GM12878 (cell line): ENCODE data around the gene CCDC110. TPM values are rescaled to one million over a fixed set of nuclear protein-coding genes. Genes with fewer than 3 reads are reported as not detected.

Source experiments
- ATAC-seq: fragments of 200-7000 bp; cut with Tn5 transposase; 3 replicates; pipeline ENCODE4 v1.9.1; 2020; ENCODE audit warnings: mild to moderate bottlenecking, moderate library complexity
- BruUV-seq: library from RNA; stranded (reverse); fragments of 400-500 nt; replicated peaks from 2 replicates; lab custom pipeline; 2021; lab: Mats Ljungman, UMichigan
- CTCF ChIA-PET: fragments of 300-600 bp; sonication (Branson Sonifier 250); formaldehyde crosslinking; extraction: SDS; loops from one replicate; lab custom pipeline; 2021; ENCODE audit warnings: inconsistent platforms; lab: Yijun Ruan, JAX
- POLR2A ChIA-PET: fragments of 350-600 bp; formaldehyde crosslinking; extraction: SDS; loops from one replicate; lab custom pipeline; 2021; ENCODE audit warnings: inconsistent platforms; lab: Charles Lee
- RAD21 ChIA-PET: fragments of 300-600 bp; sonication (Branson Sonifier 250); formaldehyde crosslinking; loops from one replicate; lab custom pipeline; 2023; ENCODE audit warnings: antibody characterized with exemption; ENCODE audit not compliant: unreplicated experiment; lab: Charles Lee
- SMC1A ChIA-PET: fragments of 300-600 bp; sonication (Branson Sonifier 250); formaldehyde crosslinking; loops from one replicate; lab custom pipeline; 2023; ENCODE audit not compliant: unreplicated experiment, uncharacterized antibody; lab: Charles Lee
- DNase-seq: peaks from one replicate; pipeline ENCODE4 v3.0.0-alpha.2; 2011; ENCODE audit warnings: low read depth, low spot score
- FAIRE-seq: peaks from 3 replicates; lab custom pipeline; 2011; peaks lifted over from hg19 to GRCh38; lab: Jason Lieb, UNC
- H2AFZ ChIP-seq: 2 replicates; pipeline ENCODE4 v1.6.0; 2011; ENCODE audit warnings: low read depth, low read length, control low read depth; ENCODE audit not compliant: control insufficient read depth
- H3K27ac ChIP-seq: 2 replicates; pipeline ENCODE4 v1.5.1; 2011; ENCODE audit warnings: control low read depth; ENCODE audit not compliant: control insufficient read depth, insufficient read depth
- H3K27me3 ChIP-seq, 2 experiments: replicated peaks in 1 of 2; 2 replicates each; pipeline versions ENCODE4 v1.6.0 to v1.6.1; 2011; ENCODE audit warnings: low read length in 1 of 2; ENCODE audit not compliant: control insufficient read depth in 2 of 2, insufficient read depth in 2 of 2
- H3K36me3 ChIP-seq, 2 experiments: 2 replicates each; pipeline ENCODE4 v1.5.1; 2011; ENCODE audit warnings: low read length in 1 of 2; ENCODE audit not compliant: control insufficient read depth in 2 of 2, insufficient read depth in 2 of 2
- H3K4me1 ChIP-seq: 2 replicates; pipeline ENCODE4 v1.6.1; 2011; ENCODE audit warnings: mild to moderate bottlenecking, low read length, moderate library complexity, mixed read lengths; ENCODE audit not compliant: control insufficient read depth, insufficient read depth
- H3K4me2 ChIP-seq: 2 replicates; pipeline ENCODE4 v1.6.0; 2011; ENCODE audit warnings: control low read depth; ENCODE audit not compliant: control insufficient read depth, insufficient read depth
- H3K4me3 ChIP-seq: fragments of 200-600 bp; sonication (generic); 2 replicates; pipeline ENCODE4 v1.5.1; 2016
- H3K79me2 ChIP-seq: 2 replicates; pipeline ENCODE4 v1.6.0; 2011; ENCODE audit warnings: low read length; ENCODE audit not compliant: control insufficient read depth, insufficient read depth
- H3K9ac ChIP-seq: 2 replicates; pipeline ENCODE4 v1.8.0; 2011; ENCODE audit warnings: low read length, control low read depth, mixed read lengths; ENCODE audit not compliant: control insufficient read depth, insufficient read depth
- H3K9me3 ChIP-seq: replicated peaks from 3 replicates; pipeline ENCODE4 v1.5.1; 2011; ENCODE audit warnings: mild to moderate bottlenecking, low read length; ENCODE audit not compliant: control insufficient read depth, insufficient read depth
- H4K20me1 ChIP-seq: 2 replicates; pipeline ENCODE4 v1.6.0; 2011; ENCODE audit not compliant: control insufficient read depth, insufficient read depth
- ASH2L ChIP-seq: fragments of 300-600, 200-600 bp; sonication (generic); IDR thresholded peaks from 2 replicates; pipeline ENCODE4 v1.6.1; 2017; ENCODE audit warnings: low read depth, mild to moderate bottlenecking, borderline replicate concordance
- ATF7 ChIP-seq: fragments of 450-650 bp; IDR thresholded peaks from 2 replicates; pipeline ENCODE4 v1.6.1; 2016; ENCODE audit warnings: low read depth, mild to moderate bottlenecking
- BMI1 ChIP-seq: fragments of 450-650 bp; IDR thresholded peaks from 2 replicates; pipeline ENCODE4 v1.6.1; 2016; ENCODE audit warnings: mild to moderate bottlenecking, moderate library complexity, borderline replicate concordance
- CREB1 ChIP-seq: IDR thresholded peaks from 2 replicates; pipeline ENCODE4 v1.6.1; 2012; ENCODE audit warnings: low read depth, mild to moderate bottlenecking, inconsistent platforms
- RB1 ChIP-seq: fragments of 450-650 bp; formaldehyde crosslinking; IDR thresholded peaks from 2 replicates; pipeline ENCODE4 v1.6.1; 2017; ENCODE audit warnings: mild to moderate bottlenecking, borderline replicate concordance
- SMAD5 ChIP-seq: IDR thresholded peaks from 2 replicates; pipeline ENCODE4 v1.6.1; 2016; ENCODE audit warnings: antibody characterized with exemption, low read depth
- SREBF2 ChIP-seq: IDR thresholded peaks from 2 replicates; pipeline ENCODE4 v1.6.1; 2012; ENCODE audit warnings: mild to moderate bottlenecking, low read length
- ZNF622 ChIP-seq: fragments of 450-650 bp; IDR thresholded peaks from 2 replicates; pipeline ENCODE4 v1.6.1; 2017; ENCODE audit warnings: mild to moderate bottlenecking, inconsistent platforms
- WGBS: methylation state at CpG from one replicate; pipeline ENCODE4 v1.1.6; 2016; ENCODE audit warnings: low lambda C conversion rate; ENCODE audit not compliant: insufficient replicate concordance, insufficient coverage; ENCODE audit errors: missing lambda C conversion rate; 5-methylcytosine and 5-hydroxymethylcytosine counted together
- in situ Hi-C: fragments of 300-500 bp; cut with MboI; formaldehyde crosslinking; loops from 9 replicates; pipeline ENCODE4 v1.14.3; 2018; ENCODE audit warnings: mixed read lengths
- intact Hi-C: fragments of 100-400 bp; cut with micrococcal nuclease; formaldehyde crosslinking; loops from one replicate; pipeline ENCODE4 v1.14.2; 2022; ENCODE audit not compliant: unreplicated experiment
- polyA plus RNA-seq, 11 experiments: library from polyadenylated mRNA; depleted of rRNA in 4 of 11; unstranded in 6 of 11; stranded (reverse) in 5 of 11; fragments of >200 nt; fragmentation: Nextera tagmentation in 4 of 11; fragmentation: Illumina TruSeq in 1 of 11; extraction: Ambion mirVana in 4 of 11; extraction: Trizol in 1 of 11; gene quantifications; 1 replicate in 1 of 11; 2 replicates in 10 of 11; pipeline versions ENCODE4 v1.2.1 to v1.2.3, GENCODE V29; 2011 to 2016; ENCODE audit warnings: inconsistent platforms in 2 of 11, missing spikeins in 2 of 11, low read depth in 1 of 11
- total RNA-seq, 4 experiments: library from RNA; depleted of rRNA in 3 of 4; stranded (reverse); fragments of >200 nt in 3 of 4; fragmentation: Illumina TruSeq in 1 of 4; extraction: Trizol in 1 of 4; gene quantifications; 2 replicates each; pipeline versions ENCODE4 v1.2.1 to v1.2.3, GENCODE V29; 2013 to 2021
- TF ChIP-seq, protein P1 (sequence below): fragments of 450-650 bp; formaldehyde crosslinking; IDR thresholded peaks from 2 replicates; pipeline ENCODE4 v1.4.0; 2022; ENCODE audit warnings: mild to moderate bottlenecking, moderate library complexity
- TF ChIP-seq, protein P2 (sequence below): fragments of 450-650 bp; IDR thresholded peaks from 2 replicates; pipeline ENCODE4 v1.6.1; 2017; ENCODE audit warnings: borderline replicate concordance
- TF ChIP-seq, protein P3 (sequence below): IDR thresholded peaks from 2 replicates; pipeline ENCODE4 v1.6.1; 2011; ENCODE audit warnings: borderline replicate concordance, low read depth, mild to moderate bottlenecking, moderate library complexity, mixed read lengths, low read length; ENCODE audit not compliant: insufficient read depth; ENCODE audit errors: extremely low read length
- TF ChIP-seq, protein P4 (sequence below): fragments of 450-650 bp; IDR thresholded peaks from 2 replicates; pipeline ENCODE4 v1.6.1; 2017; ENCODE audit warnings: mild to moderate bottlenecking, low read depth, inconsistent platforms; ENCODE audit not compliant: poor library complexity, severe bottlenecking

Gene CCDC110
- total and polyA plus RNA-seq, 10 of the 15 experiments (the other 5 are each of a cell fraction or from before 2014, with no cell fraction given): 0.85 to 3.1 (median 2.1) TPM; not detected in 1

DNA sequence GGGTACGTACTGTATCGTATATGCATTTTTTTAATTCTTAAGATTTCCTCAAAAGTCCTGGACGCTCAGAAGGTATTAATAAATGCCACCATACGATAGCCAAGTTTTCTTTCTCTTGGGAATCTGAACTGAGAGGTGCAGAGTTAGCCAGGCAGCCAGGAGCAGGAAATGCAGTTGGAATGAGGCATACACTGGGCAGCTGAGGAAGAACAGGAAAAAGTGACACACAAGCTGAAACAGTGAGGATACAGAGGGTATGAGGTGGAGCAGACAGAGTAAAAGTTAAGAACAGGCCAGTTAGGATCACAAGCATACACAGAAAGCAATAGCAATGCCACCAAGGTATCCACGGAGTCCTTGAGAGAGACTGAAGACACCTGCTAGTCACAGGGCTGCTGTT, 59.1 kb downstream of the CCDC110 start:
- Histone ChIP-seq H3K79me2 (no peaks in the 10 kb centered on the region), H3K4me2 (no peak overlapping the region), H3K9me3 (peaks cover 2% of the 10 kb centered on the region; the same call in 2 of the 3 replicates), H3K4me3 (no peak overlapping the region), H2AFZ (no peak overlapping the region), H3K9ac (no peak overlapping the region), H3K36me3 (peaks cover 0 to 30% of the 10 kb centered on the region in 2 experiments; a peak in 3 of 4 replicates), H4K20me1 (no peaks in the 10 kb centered on the region), H3K4me1 (no peaks in the 10 kb centered on the region), H3K27ac (no peak overlapping the region), H3K27me3 (no peaks in the 10 kb centered on the region)
- DNase-seq (no peak), ATAC-seq (no peak), FAIRE-seq (no peak)
- WGBS: 97% methylated on average over 5 of the region's 5 CpGs
- ChIA-PET POLR2A (interaction anchor here (1.1 kb wide), 1 partner anchor 9 kb away, joined by 4 read pairs; no protein-coding TSS in a partner anchor), SMC1A (interaction anchor here (0.6 to 1.4 kb wide), 4 partner anchors 13 to 185 kb away, joined by 3 to 5 read pairs (median 3); no protein-coding TSS in a partner anchor), RAD21 (no interaction called here), CTCF (interaction anchor here (0.6 to 1.5 kb wide), 2 partner anchors 9 to 16 kb away, joined by 4 read pairs; no protein-coding TSS in a partner anchor)
- in situ Hi-C loops (no loop called here), intact Hi-C loops (no loop called here)
- BruUV-seq: no TSS peak
- TF ChIP-seq RB1 (no peak), ATF7 (no peak), ASH2L (no peak), CREB1 (no peak), BMI1 (no peak), ZNF622 (no peak), SREBF2 (no peak), SMAD5 (no peak)
- TF ChIP-seq, protein P1, sequence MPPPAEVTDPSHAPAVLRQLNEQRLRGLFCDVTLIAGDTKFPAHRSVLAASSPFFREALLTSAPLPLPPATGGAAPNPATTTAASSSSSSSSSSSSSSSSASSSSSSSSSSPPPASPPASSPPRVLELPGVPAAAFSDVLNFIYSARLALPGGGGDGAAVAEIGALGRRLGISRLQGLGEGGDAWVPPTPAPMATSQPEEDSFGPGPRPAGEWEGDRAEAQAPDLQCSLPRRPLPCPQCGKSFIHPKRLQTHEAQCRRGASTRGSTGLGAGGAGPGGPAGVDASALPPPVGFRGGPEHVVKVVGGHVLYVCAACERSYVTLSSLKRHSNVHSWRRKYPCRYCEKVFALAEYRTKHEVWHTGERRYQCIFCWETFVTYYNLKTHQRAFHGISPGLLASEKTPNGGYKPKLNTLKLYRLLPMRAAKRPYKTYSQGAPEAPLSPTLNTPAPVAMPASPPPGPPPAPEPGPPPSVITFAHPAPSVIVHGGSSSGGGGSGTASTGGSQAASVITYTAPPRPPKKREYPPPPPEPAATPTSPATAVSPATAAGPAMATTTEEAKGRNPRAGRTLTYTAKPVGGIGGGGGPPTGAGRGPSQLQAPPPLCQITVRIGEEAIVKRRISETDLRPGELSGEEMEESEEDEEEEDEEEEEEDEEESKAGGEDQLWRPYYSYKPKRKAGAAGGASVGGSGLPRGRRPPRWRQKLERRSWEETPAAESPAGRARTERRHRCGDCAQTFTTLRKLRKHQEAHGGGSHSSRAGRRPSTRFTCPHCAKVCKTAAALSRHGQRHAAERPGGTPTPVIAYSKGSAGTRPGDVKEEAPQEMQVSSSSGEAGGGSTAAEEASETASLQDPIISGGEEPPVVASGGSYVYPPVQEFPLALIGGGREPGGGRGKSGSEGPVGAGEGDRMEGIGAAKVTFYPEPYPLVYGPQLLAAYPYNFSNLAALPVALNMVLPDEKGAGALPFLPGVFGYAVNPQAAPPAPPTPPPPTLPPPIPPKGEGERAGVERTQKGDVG (CRISPR knock-in tag): no peak
- TF ChIP-seq, protein P2, sequence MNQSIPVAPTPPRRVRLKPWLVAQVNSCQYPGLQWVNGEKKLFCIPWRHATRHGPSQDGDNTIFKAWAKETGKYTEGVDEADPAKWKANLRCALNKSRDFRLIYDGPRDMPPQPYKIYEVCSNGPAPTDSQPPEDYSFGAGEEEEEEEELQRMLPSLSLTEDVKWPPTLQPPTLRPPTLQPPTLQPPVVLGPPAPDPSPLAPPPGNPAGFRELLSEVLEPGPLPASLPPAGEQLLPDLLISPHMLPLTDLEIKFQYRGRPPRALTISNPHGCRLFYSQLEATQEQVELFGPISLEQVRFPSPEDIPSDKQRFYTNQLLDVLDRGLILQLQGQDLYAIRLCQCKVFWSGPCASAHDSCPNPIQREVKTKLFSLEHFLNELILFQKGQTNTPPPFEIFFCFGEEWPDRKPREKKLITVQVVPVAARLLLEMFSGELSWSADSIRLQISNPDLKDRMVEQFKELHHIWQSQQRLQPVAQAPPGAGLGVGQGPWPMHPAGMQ: no peak
- TF ChIP-seq, protein P3, sequence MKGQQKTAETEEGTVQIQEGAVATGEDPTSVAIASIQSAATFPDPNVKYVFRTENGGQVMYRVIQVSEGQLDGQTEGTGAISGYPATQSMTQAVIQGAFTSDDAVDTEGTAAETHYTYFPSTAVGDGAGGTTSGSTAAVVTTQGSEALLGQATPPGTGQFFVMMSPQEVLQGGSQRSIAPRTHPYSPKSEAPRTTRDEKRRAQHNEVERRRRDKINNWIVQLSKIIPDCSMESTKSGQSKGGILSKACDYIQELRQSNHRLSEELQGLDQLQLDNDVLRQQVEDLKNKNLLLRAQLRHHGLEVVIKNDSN: no peak
- TF ChIP-seq, protein P4, sequence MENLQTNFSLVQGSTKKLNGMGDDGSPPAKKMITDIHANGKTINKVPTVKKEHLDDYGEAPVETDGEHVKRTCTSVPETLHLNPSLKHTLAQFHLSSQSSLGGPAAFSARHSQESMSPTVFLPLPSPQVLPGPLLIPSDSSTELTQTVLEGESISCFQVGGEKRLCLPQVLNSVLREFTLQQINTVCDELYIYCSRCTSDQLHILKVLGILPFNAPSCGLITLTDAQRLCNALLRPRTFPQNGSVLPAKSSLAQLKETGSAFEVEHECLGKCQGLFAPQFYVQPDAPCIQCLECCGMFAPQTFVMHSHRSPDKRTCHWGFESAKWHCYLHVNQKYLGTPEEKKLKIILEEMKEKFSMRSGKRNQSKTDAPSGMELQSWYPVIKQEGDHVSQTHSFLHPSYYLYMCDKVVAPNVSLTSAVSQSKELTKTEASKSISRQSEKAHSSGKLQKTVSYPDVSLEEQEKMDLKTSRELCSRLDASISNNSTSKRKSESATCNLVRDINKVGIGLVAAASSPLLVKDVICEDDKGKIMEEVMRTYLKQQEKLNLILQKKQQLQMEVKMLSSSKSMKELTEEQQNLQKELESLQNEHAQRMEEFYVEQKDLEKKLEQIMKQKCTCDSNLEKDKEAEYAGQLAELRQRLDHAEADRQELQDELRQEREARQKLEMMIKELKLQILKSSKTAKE: no peak
